Measurements from ENCODE around the gene IFT122.

The IFT122 gene

GRCh38 chr3:129561619-129562248 lies 121.7 kb downstream of the IFT122 start:
- Histone ChIP-seq H3K4me1 (peaks cover 55 to 99% (median 66%) of the 10 kb centered on the region in 10 experiments), H4K20me1 (peaks cover 0 to 94% (median 0%) of the 10 kb centered on the region in 11 experiments; a peak in 8 of 22 replicates), H3K36me3 (peaks cover 70 to 98% (median 86%) of the 10 kb centered on the region in 11 experiments), H3K27me3 (no peaks in the 10 kb centered on the region), H3K9me3 (replicated peaks in 1 of 11) (no peaks in the 10 kb centered on the region), H3K9ac (peak overlapping the region; percentile 65 to 79 (median 74); a peak in 21 of 22 replicates), H3K4me3 (peak overlapping the region in 5 of 10 experiments; percentile 51 to 65 (median 52); a peak in 7 of 20 replicates), H3K4me2 (peak overlapping the region; percentile 80 to 97 (median 95)), H3K27ac (peak overlapping the region; percentile 40 to 88 (median 81); a peak in 19 of 22 replicates)
- TF ChIP-seq Cebpa-rat (IDR thresholded peaks at IDR 0.05) = no peak

- Histone ChIP-seq H3K27ac (peak overlapping the region in 3 of 11 experiments; percentile 8 to 54 (median 50); a peak in 3 of 22 replicates), H3K9ac (peak overlapping the region in 5 of 11 experiments; percentile 7 to 69 (median 37); a peak in 3 of 22 replicates), H3K4me2 (peak overlapping the region in 5 of 11 experiments; percentile 80 to 96 (median 95); a peak in 6 of 22 replicates), H3K4me1 (peaks cover 44 to 93% (median 55%) of the 10 kb centered on the region in 10 experiments), H4K20me1 (peaks cover 0 to 94% (median 0%) of the 10 kb centered on the region in 11 experiments; a peak in 8 of 22 replicates), H3K4me3 (no peak overlapping the region), H3K36me3 (peaks cover 71 to 98% (median 86%) of the 10 kb centered on the region in 11 experiments), H3K9me3 (replicated peaks in 1 of 11) (no peaks in the 10 kb centered on the region), H3K27me3 (no peaks in the 10 kb centered on the region)
- TF ChIP-seq Cebpa-rat (IDR thresholded peaks at IDR 0.05) = no peak
Measured at GRCh38 chr3:129562803-129563202, 122.8 kb downstream of the IFT122 start.

GRCh38 chr3:129563332-129563731 lies 123.3 kb downstream of the IFT122 start:
- no peak overlapping the region for H3K4me3 ChIP-seq
- H3K4me1 ChIP-seq = peaks cover 39 to 87% (median 50%) of the 10 kb centered on the region in 10 experiments
- no peaks in the 10 kb centered on the region for H3K27me3 ChIP-seq
- H3K36me3 ChIP-seq = peaks cover 70 to 98% (median 85%) of the 10 kb centered on the region in 11 experiments
- no peaks in the 10 kb centered on the region for H3K9me3 ChIP-seq (replicated peaks in 1 of 11)
- H3K27ac ChIP-seq = peak overlapping the region in 3 of 11 experiments; percentile 36 to 50 (median 40); a peak in 2 of 22 replicates
- peak overlapping the region in 2 of 11 experiments; percentile 35 to 80; a peak in 1 of 22 replicates for H3K4me2 ChIP-seq
- peaks cover 0 to 91% (median 0%) of the 10 kb centered on the region in 11 experiments; a peak in 8 of 22 replicates for H4K20me1 ChIP-seq
- peak overlapping the region in 5 of 11 experiments; percentile 18 to 67 (median 30); a peak in 3 of 22 replicates for H3K9ac ChIP-seq
- no peak for TF ChIP-seq Cebpa-rat (IDR thresholded peaks at IDR 0.05)

GRCh38 chr3:129563850-129564535 lies 124.0 kb downstream of the IFT122 start:
- Histone ChIP-seq H3K27ac (peak overlapping the region in 9 of 11 experiments; percentile 12 to 49 (median 37); a peak in 10 of 22 replicates), H3K4me2 (0 out of 22 replicates have a peak overlapping the region, but pooled peaks of 1 of the 11 experiments have one; percentile 35), H3K27me3 (no peaks in the 10 kb centered on the region), H3K36me3 (peaks cover 74 to 98% (median 86%) of the 10 kb centered on the region in 11 experiments), H4K20me1 (peaks cover 0 to 91% (median 0%) of the 10 kb centered on the region in 11 experiments; a peak in 8 of 22 replicates), H3K9ac (peak overlapping the region in 6 of 11 experiments; percentile 12 to 67 (median 36); a peak in 7 of 22 replicates), H3K9me3 (replicated peaks in 1 of 11) (no peaks in the 10 kb centered on the region), H3K4me1 (peaks cover 32 to 81% (median 43%) of the 10 kb centered on the region in 10 experiments), H3K4me3 (no peak overlapping the region)
- TF ChIP-seq Cebpa-rat (IDR thresholded peaks at IDR 0.05) = no peak

GRCh38 chr3:129564981-129565644 lies 125.1 kb downstream of the IFT122 start:
- H3K27ac ChIP-seq = peak overlapping the region in 7 of 11 experiments; percentile 12 to 49 (median 20); a peak in 9 of 22 replicates
- H3K4me3 ChIP-seq = no peak overlapping the region

GRCh38 chr3:129565902-129566301 lies 125.9 kb downstream of the IFT122 start:
- Histone ChIP-seq H3K27ac (peak overlapping the region in 1 of 11 experiments; percentile 49; a peak in 1 of 22 replicates), H3K36me3 (peaks cover 87 to 98% (median 91%) of the 10 kb centered on the region in 11 experiments)

More at GRCh38 chr3:129564981-129565644, 125.1 kb downstream of the IFT122 start:
- Histone ChIP-seq H3K4me1 (peaks cover 21 to 70% (median 32%) of the 10 kb centered on the region in 10 experiments), H4K20me1 (peaks cover 0 to 89% (median 0%) of the 10 kb centered on the region in 11 experiments; a peak in 9 of 22 replicates), H3K4me2 (peak overlapping the region in 1 of 11 experiments; percentile 35; a peak in 2 of 22 replicates), H3K27me3 (no peaks in the 10 kb centered on the region), H3K9ac (peak overlapping the region in 5 of 11 experiments; percentile 8 to 67 (median 45); a peak in 8 of 22 replicates), H3K36me3 (peaks cover 81 to 98% (median 86%) of the 10 kb centered on the region in 11 experiments), H3K9me3 (replicated peaks in 1 of 11) (no peaks in the 10 kb centered on the region)
- no peak for TF ChIP-seq Cebpa-rat (IDR thresholded peaks at IDR 0.05)

GRCh38 chr3:129567176-129567705 lies 127.2 kb downstream of the IFT122 start:
- H3K4me2 ChIP-seq = no peak overlapping the region
- H3K36me3 ChIP-seq = peaks cover 92 to 100% (median 98%) of the 10 kb centered on the region in 11 experiments
- peaks cover 6 to 50% (median 18%) of the 10 kb centered on the region in 10 experiments for H3K4me1 ChIP-seq
- TF ChIP-seq Cebpa-rat (IDR thresholded peaks at IDR 0.05) = no peak
- H3K4me3 ChIP-seq = no peak overlapping the region
- H3K9me3 ChIP-seq (replicated peaks in 1 of 11) = no peaks in the 10 kb centered on the region
- no peak overlapping the region; a peak in 1 of 22 replicates for H3K9ac ChIP-seq
- H3K27ac ChIP-seq = peak overlapping the region in 1 of 11 experiments; percentile 22; a peak in 1 of 22 replicates
- no peaks in the 10 kb centered on the region for H3K27me3 ChIP-seq
- H4K20me1 ChIP-seq = peaks cover 0 to 96% (median 0%) of the 10 kb centered on the region in 11 experiments; a peak in 9 of 22 replicates

More at GRCh38 chr3:129565902-129566301, 125.9 kb downstream of the IFT122 start:
- H3K27me3 ChIP-seq = no peaks in the 10 kb centered on the region
- H3K4me3 ChIP-seq = no peak overlapping the region
- TF ChIP-seq Cebpa-rat (IDR thresholded peaks at IDR 0.05) = no peak
- no peaks in the 10 kb centered on the region for H3K9me3 ChIP-seq (replicated peaks in 1 of 11)
- H4K20me1 ChIP-seq = peaks cover 0 to 92% (median 0%) of the 10 kb centered on the region in 11 experiments; a peak in 9 of 22 replicates
- H3K4me1 ChIP-seq = peaks cover 19 to 62% (median 24%) of the 10 kb centered on the region in 10 experiments
- H3K9ac ChIP-seq = no peak overlapping the region
- H3K4me2 ChIP-seq = no peak overlapping the region

GRCh38 chr3:129567939-129568338 lies 127.9 kb downstream of the IFT122 start:
- Histone ChIP-seq H3K9me3 (replicated peaks in 1 of 11) (no peaks in the 10 kb centered on the region), H4K20me1 (peaks cover 0 to 96% (median 0%) of the 10 kb centered on the region in 11 experiments; a peak in 9 of 22 replicates), H3K4me3 (no peak overlapping the region), H3K9ac (no peak overlapping the region), H3K36me3 (peaks cover 92 to 100% (median 98%) of the 10 kb centered on the region in 11 experiments), H3K4me1 (peaks cover 6 to 50% (median 19%) of the 10 kb centered on the region in 10 experiments; a peak in 19 of 20 replicates), H3K27ac (no peak overlapping the region), H3K27me3 (no peaks in the 10 kb centered on the region), H3K4me2 (no peak overlapping the region)
- no peak for TF ChIP-seq Cebpa-rat (IDR thresholded peaks at IDR 0.05)
